Lower leg skin (tissue), 4 donors: ENCODE data around the gene RXRG. TPM values are rescaled to one million over a fixed set of nuclear protein-coding genes. Genes with fewer than 3 reads are reported as not detected.

Source experiments
- DNase-seq, 2 donors: peaks; one replicate each; pipeline ENCODE4 v3.0.0-alpha.2; 2019; ENCODE audit warnings: low spot score in 2 of 2
- H3K4me3 ChIP-seq: fragments of 200-600 bp; sonication (generic); 2 replicates; pipeline ENCODE4 v1.5.1; 2017; ENCODE audit warnings: mild to moderate bottlenecking, low read depth; ENCODE audit not compliant: poor library complexity, severe bottlenecking
- CTCF ChIP-seq, 3 donors: fragments of 450-650 bp; IDR thresholded peaks; one replicate each; pipeline ENCODE4 v1.5.1; 2016; ENCODE audit warnings: antibody characterized with exemption in 3 of 3, mild to moderate bottlenecking in 3 of 3, moderate library complexity in 2 of 3
- POLR2A ChIP-seq, 2 donors: fragments of 450-650 bp; IDR thresholded peaks; one replicate each; pipeline ENCODE4 v1.6.1; 2016 to 2017; ENCODE audit warnings: antibody characterized with exemption in 2 of 2, mild to moderate bottlenecking in 1 of 2, moderate library complexity in 1 of 2
- WGBS, 2 donors: methylation state at CpG; one replicate each; pipeline ENCODE4 v1.1.5; 2018; 5-methylcytosine and 5-hydroxymethylcytosine counted together
- intact Hi-C: fragments of 100-400 bp; cut with DNase I; formaldehyde crosslinking; loops from one replicate; pipeline ENCODE4 v1.15.0; 2023; ENCODE audit warnings: low total_unique reads
- total RNA-seq, 4 donors: library from RNA; depleted of rRNA; stranded (reverse); fragments of >200 nt; gene quantifications; one replicate each; pipeline ENCODE4 v1.1.0, GENCODE V29; 2016

Gene RXRG
- total RNA-seq, 4 donors from 2014 or later, result 0.66 to 2.3 TPM; not detected in 2

GRCh38 chr1:165395901-165396300 is 49.0 kb downstream of the RXRG start:
- TF ChIP-seq POLR2A (IDR thresholded peaks at IDR 0.05) (no peak), CTCF (IDR thresholded peaks at IDR 0.05) (no peak)
- H3K4me3 ChIP-seq, result no peak overlapping the region
- DNase-seq, result no peak
- WGBS, 2 donors, result 85 to 92% methylated on average over 4 of the region's 4 CpGs
- intact Hi-C loops, result loop anchor here (5.0 to 10.0 kb wide), 2 partner anchors 59 to 196 kb away; no protein-coding TSS in a partner anchor

GRCh38 chr1:165395478-165395877 is 49.4 kb downstream of the RXRG start:
- H3K4me3 ChIP-seq, result no peak overlapping the region
- DNase-seq, result no peak
- intact Hi-C loops, result loop anchor here (5.0 to 10.0 kb wide), 2 partner anchors 59 to 197 kb away; no protein-coding TSS in a partner anchor
- no peak for TF ChIP-seq CTCF (IDR thresholded peaks at IDR 0.05)
- TF ChIP-seq POLR2A (IDR thresholded peaks at IDR 0.05), result no peak

- H3K4me3 ChIP-seq, result no peak overlapping the region
- TF ChIP-seq POLR2A (IDR thresholded peaks at IDR 0.05), result no peak
- peak in 1 of 3 donors; percentile 91 for TF ChIP-seq CTCF (IDR thresholded peaks at IDR 0.05)
- DNase-seq, result peak; percentile 89 to 97
- intact Hi-C loops, result loop anchor here (10.0 kb wide), 1 partner anchor 62 kb away; no protein-coding TSS in a partner anchor
- 14 to 15% methylated on average over 19 of the region's 19 CpGs for WGBS, 2 donors
These were observed 52.0 kb downstream of the RXRG start for GRCh38 chr1:165392634-165393571.

GRCh38 chr1:165389609-165390008 is 55.3 kb downstream of the RXRG start:
- WGBS, 2 donors, result 89 to 90% methylated on average over 2 of the region's 2 CpGs
- intact Hi-C loops, result loop anchor here (10.0 kb wide), 1 partner anchor 65 kb away; no protein-coding TSS in a partner anchor
- no peak for TF ChIP-seq POLR2A (IDR thresholded peaks at IDR 0.05)
- no peak for TF ChIP-seq CTCF (IDR thresholded peaks at IDR 0.05)
- no peak overlapping the region for H3K4me3 ChIP-seq
- DNase-seq, result no peak

- WGBS, 2 donors, result 56 to 64% methylated on average over 2 of the region's 2 CpGs
- intact Hi-C loops, result no loop called here
- TF ChIP-seq CTCF (IDR thresholded peaks at IDR 0.05) (no peak), POLR2A (IDR thresholded peaks at IDR 0.05) (no peak)
These were observed 57.0 kb downstream of the RXRG start for GRCh38 chr1:165387961-165388360.

More at GRCh38 chr1:165387961-165388360, 57.0 kb downstream of the RXRG start:
- no peak overlapping the region for H3K4me3 ChIP-seq
- no peak for DNase-seq
